Medulla oblongata (tissue), 1 donor: ENCODE results near the gene ACD.

Experiments
- DNase-seq: peaks from one replicate; pipeline ENCODE4 v3.0.0-alpha.2; 2015; ENCODE audit errors: extremely low spot score

Gene ACD

GRCh38 chr16:67647681-67648080 is 12.4 kb downstream of the ACD start:
- no peak for DNase-seq

GRCh38 chr16:67647111-67647651 is 12.9 kb downstream of the ACD start:
- no peak for DNase-seq

GRCh38 chr16:67645397-67646121 is 14.5 kb downstream of the ACD start:
- no peak for DNase-seq

- DNase-seq = no peak
These were observed 16.0 kb downstream of the ACD start for GRCh38 chr16:67644038-67644437.

- DNase-seq = peak; percentile 87
These were observed 18.0 kb downstream of the ACD start for GRCh38 chr16:67641779-67642708.

GRCh38 chr16:67637625-67638024 is 22.4 kb downstream of the ACD start:
- DNase-seq = no peak

- DNase-seq = no peak
These were observed 23.3 kb downstream of the ACD start for GRCh38 chr16:67636713-67637112.

GRCh38 chr16:67632415-67633172 is 27.5 kb downstream of the ACD start:
- peak; percentile 11 for DNase-seq

- no peak for DNase-seq
These were observed 31.8 kb downstream of the ACD start for GRCh38 chr16:67628216-67628615.

GRCh38 chr16:67613808-67614207 is 46.3 kb downstream of the ACD start:
- DNase-seq = no peak

GRCh38 chr16:67608364-67608763 is 51.7 kb downstream of the ACD start:
- DNase-seq = no peak
